SU-DHL-6 (cell line): ENCODE data around the gene SRXN1.

Experiments
- H2AFZ ChIP-seq: fragments of 200-600 bp; sonication (generic); 2 replicates; pipeline ENCODE4 v1.6.1; 2014; ENCODE audit warnings: low read depth, mild to moderate bottlenecking, moderate library complexity, mixed read lengths, antibody characterized with exemption, low read length; ENCODE audit not compliant: severe bottlenecking
- H3F3A ChIP-seq: fragments of 200-600 bp; shearing (Covaris generic); 2 replicates; pipeline ENCODE4 v1.6.0; 2016; ENCODE audit warnings: antibody characterized with exemption, mild to moderate bottlenecking; ENCODE audit not compliant: insufficient read depth
- H3K27ac ChIP-seq: fragments of 200-600 bp; sonication (generic); 2 replicates; pipeline ENCODE4 v1.5.1; 2016; ENCODE audit warnings: low read depth, mild to moderate bottlenecking, low read length, moderate library complexity, mixed read lengths
- H3K27me3 ChIP-seq: fragments of 200-600 bp; sonication (generic), shearing (Covaris generic); 2 replicates; pipeline ENCODE4 v1.6.0; 2014; ENCODE audit warnings: mild to moderate bottlenecking, low read length
- H3K36me3 ChIP-seq: fragments of 200-600 bp; sonication (generic); 2 replicates; pipeline ENCODE4 v1.6.1; 2014; ENCODE audit warnings: mild to moderate bottlenecking, low read length, mixed read lengths
- H3K4me2 ChIP-seq: fragments of 300-600, 200-600 bp; shearing (Covaris generic), sonication (generic); 2 replicates; pipeline ENCODE4 v1.6.0; 2014; ENCODE audit warnings: low read length, low read depth, mild to moderate bottlenecking; ENCODE audit not compliant: poor library complexity, severe bottlenecking
- H3K4me3 ChIP-seq: fragments of 200-600 bp; sonication (generic); 2 replicates; pipeline ENCODE4 v1.5.1; 2014; ENCODE audit warnings: antibody characterized with exemption, low read length, mild to moderate bottlenecking, mixed read lengths; ENCODE audit not compliant: insufficient read depth, poor library complexity, severe bottlenecking
- H3K79me2 ChIP-seq: fragments of 200-600 bp; sonication (generic); 2 replicates; pipeline ENCODE4 v1.6.1; 2014; ENCODE audit warnings: mild to moderate bottlenecking, low read length, moderate library complexity; ENCODE audit not compliant: insufficient read depth
- H3K9ac ChIP-seq: fragments of 200-600 bp; sonication (generic); 2 replicates; pipeline ENCODE4 v1.7.0; 2014; ENCODE audit warnings: mild to moderate bottlenecking, low read length
- H3K9me2 ChIP-seq: fragments of 200-600 bp; sonication (generic); replicated peaks from 2 replicates; pipeline ENCODE4 v1.6.1; 2014; ENCODE audit warnings: low read length; ENCODE audit not compliant: insufficient read depth
- H3K9me3 ChIP-seq: fragments of 200-600 bp; sonication (generic); 2 replicates; pipeline ENCODE4 v1.6.1; 2014; ENCODE audit warnings: low read length, mixed read lengths; ENCODE audit not compliant: insufficient read depth
- H4K20me1 ChIP-seq: fragments of 200-600 bp; sonication (generic); 2 replicates; pipeline ENCODE4 v1.6.1; 2014; ENCODE audit warnings: low read depth, mild to moderate bottlenecking, antibody characterized with exemption, low read length, moderate library complexity, mixed read lengths
- EZH2phosphoT487 ChIP-seq: fragments of 200-600 bp; sonication (generic), shearing (Covaris generic); conservative IDR thresholded peaks from 2 replicates; pipeline ENCODE4 v1.6.1; 2018; ENCODE audit warnings: mild to moderate bottlenecking, antibody characterized with exemption, low read length, moderate library complexity, mixed read lengths
- TF ChIP-seq, protein P1 (sequence below): fragments of 200-600 bp; sonication (generic); IDR thresholded peaks from one replicate; pipeline ENCODE4 v1.5.1; 2017; ENCODE audit warnings: antibody characterized with exemption, mild to moderate bottlenecking, low read length, moderate library complexity; ENCODE audit not compliant: insufficient read depth, poor library complexity, severe bottlenecking

SRXN1 gene

DNA sequence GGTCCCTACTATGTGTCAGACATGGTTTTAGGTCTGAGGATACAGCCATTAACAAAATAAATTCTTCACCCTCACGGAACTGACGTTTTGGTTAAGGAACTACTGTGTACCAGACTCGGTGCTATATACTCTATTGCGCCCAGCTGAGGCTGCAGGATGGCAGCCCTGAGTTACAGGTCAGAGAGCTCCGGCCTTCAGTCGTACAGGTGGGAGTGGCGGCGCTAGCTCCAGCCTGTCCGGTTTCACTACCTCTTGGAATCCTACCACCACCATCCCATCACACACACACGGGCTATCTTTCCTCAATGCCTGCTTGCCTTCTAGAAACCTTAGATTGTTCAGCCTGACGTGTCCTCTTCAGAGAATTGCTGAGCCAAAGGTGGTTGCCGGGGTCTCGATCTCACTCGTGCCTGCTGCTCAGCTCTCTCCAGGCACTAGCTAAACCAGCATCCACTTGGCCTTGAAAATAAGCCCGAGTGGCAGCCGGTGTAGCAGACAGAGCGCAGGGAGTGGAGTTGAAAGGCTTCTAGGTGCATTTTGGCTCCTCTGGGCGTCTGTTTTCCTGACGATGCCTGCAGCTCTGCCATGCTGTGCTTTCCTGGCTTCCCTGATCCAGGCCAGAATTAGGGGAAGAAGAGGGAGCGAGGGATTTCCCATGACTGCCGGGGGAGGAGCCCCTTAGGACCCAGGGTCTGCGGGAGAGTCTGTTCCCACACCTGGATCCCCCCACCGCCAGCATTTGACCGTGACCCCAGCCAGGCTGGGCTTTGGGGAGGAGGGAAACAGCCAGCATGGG lies 41.8 kb downstream of the SRXN1 start:
- Histone ChIP-seq H2AFZ (no peak overlapping the region), H3K4me2 (no peak overlapping the region), H3K27me3 (no peaks in the 10 kb centered on the region), H3K9me3 (no peaks in the 10 kb centered on the region), H3K9ac (no peak overlapping the region), H3K4me3 (no peak overlapping the region), H3K79me2 (no peaks in the 10 kb centered on the region), H3K27ac (no peak overlapping the region), H3K36me3 (no peaks in the 10 kb centered on the region), H3K9me2 (no peaks in the 10 kb centered on the region), H3F3A (no peaks in the 10 kb centered on the region), H4K20me1 (no peaks in the 10 kb centered on the region)
- TF ChIP-seq, protein P1, sequence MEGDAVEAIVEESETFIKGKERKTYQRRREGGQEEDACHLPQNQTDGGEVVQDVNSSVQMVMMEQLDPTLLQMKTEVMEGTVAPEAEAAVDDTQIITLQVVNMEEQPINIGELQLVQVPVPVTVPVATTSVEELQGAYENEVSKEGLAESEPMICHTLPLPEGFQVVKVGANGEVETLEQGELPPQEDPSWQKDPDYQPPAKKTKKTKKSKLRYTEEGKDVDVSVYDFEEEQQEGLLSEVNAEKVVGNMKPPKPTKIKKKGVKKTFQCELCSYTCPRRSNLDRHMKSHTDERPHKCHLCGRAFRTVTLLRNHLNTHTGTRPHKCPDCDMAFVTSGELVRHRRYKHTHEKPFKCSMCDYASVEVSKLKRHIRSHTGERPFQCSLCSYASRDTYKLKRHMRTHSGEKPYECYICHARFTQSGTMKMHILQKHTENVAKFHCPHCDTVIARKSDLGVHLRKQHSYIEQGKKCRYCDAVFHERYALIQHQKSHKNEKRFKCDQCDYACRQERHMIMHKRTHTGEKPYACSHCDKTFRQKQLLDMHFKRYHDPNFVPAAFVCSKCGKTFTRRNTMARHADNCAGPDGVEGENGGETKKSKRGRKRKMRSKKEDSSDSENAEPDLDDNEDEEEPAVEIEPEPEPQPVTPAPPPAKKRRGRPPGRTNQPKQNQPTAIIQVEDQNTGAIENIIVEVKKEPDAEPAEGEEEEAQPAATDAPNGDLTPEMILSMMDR: no peak
- TF ChIP-seq EZH2phosphoT487: no peak

DNA sequence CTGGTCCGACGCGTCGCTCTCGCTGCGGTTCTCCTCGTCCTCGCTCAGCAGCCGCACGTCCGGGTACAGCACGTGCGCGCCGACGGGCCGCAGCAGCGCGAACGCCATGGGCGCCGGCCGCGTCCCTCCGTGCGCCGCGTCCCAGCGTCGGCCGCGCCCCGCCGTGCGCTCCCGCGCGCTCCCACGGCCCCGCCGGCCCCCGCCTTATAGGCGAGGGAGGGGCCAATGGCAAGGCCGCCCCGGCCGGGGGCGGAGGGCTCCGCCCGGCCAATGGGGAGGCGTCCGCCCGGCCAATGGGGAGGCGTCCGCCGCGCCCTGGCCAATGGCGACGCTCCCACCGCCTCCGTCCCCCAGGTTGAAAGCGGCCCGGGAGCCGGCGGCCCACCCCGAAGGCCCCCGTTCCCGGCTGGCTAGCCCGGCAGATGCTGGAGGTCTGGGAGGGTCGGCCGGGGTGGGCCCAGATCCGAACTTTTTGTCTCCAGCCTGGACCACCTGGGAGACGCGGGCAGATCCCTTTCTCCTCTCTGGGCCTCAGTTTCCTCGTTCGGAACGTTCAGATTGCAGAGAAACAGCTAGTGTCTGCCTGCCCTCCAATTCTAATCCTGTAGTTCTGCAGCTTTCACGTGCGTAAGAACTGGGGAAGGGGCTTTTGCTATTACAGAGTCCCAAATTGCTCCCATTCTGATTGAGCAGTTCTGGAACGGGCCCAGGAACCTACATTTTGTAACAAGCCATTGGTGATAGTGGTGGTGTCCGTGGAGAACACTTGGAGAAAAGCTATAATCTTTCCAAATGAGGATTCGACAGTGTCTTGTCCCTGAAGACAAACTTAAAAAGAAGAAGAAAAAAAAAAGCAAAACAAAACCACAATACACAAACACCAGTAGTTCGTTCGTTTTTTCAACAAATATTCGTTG lies 42.6 kb downstream of the SRXN1 start, which contains the start of gene TCF15:
TSS of gene TCF15 (minus strand) at position 180 of the 917 bp plus-strand sequence. CDS start at position 108, 72 bp downstream.
- H3K27me3 ChIP-seq: no peaks in the 10 kb centered on the region
- H3K4me2 ChIP-seq: no peak within 1 kb of the TSS
- H3K9me3 ChIP-seq: no peaks in the 10 kb centered on the region
- H3K36me3 ChIP-seq: no peaks in the 10 kb centered on the region
- H4K20me1 ChIP-seq: no peaks in the 10 kb centered on the region
- H3K27ac ChIP-seq: no peak within 1 kb of the TSS
- H3K9ac ChIP-seq: no peak within 1 kb of the TSS
- no peaks in the 10 kb centered on the region for H3F3A ChIP-seq
- H3K9me2 ChIP-seq: no peaks in the 10 kb centered on the region
- no peak within 1 kb of the TSS for H2AFZ ChIP-seq
- H3K79me2 ChIP-seq: no peaks in the 10 kb centered on the region
- no peak within 1 kb of the TSS for H3K4me3 ChIP-seq
- TF ChIP-seq, protein P1: no peak
- no peak for TF ChIP-seq EZH2phosphoT487

DNA sequence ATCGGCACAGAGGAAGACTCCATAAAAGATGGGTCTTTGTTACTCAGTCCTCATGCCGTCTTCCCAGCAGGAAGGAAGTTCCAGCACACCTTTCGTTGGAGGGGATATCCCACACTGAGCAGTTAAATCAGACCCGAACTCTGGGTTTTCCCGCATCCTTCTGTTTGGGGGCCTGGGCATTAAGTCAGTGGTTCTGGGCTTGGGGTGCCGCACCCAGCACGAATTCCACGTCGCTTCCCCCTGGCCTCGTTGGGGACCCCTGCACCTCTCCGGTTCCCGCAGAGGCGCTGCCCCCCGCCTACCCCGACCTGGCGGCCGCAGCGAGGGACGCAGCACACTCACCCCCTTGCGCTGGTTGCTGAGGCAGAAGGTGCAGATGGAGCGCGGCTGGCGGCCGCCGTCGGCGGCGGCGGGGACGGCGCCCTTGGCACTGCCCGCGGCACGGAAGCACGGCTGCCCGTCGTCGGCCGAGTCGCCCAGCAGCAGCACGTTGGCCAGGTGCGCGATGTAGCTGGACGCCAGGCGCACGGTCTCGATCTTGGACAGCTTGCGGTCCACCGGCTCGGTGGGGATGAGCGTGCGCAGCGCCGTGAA lies 43.5 kb downstream of the SRXN1 start:
- H3K79me2 ChIP-seq: no peaks in the 10 kb centered on the region
- H3K36me3 ChIP-seq: no peaks in the 10 kb centered on the region
- no peaks in the 10 kb centered on the region for H3K9me2 ChIP-seq
- no peak overlapping the region for H3K9ac ChIP-seq
- H3K27me3 ChIP-seq: no peaks in the 10 kb centered on the region
- H2AFZ ChIP-seq: no peak overlapping the region
- H3K27ac ChIP-seq: no peak overlapping the region
- H3K9me3 ChIP-seq: no peaks in the 10 kb centered on the region
- no peak overlapping the region for H3K4me2 ChIP-seq
- no peaks in the 10 kb centered on the region for H3F3A ChIP-seq
- no peaks in the 10 kb centered on the region for H4K20me1 ChIP-seq
- TF ChIP-seq EZH2phosphoT487: no peak
- TF ChIP-seq, protein P1: no peak
- H3K4me3 ChIP-seq: no peak overlapping the region
